ENCODE data around the gene STAG3.
"Not testable (repeated sequence)": the region's sequence is repeated elsewhere in the genome, so short reads cannot be mapped to it uniquely, and the experiment has no call there.

DNA sequence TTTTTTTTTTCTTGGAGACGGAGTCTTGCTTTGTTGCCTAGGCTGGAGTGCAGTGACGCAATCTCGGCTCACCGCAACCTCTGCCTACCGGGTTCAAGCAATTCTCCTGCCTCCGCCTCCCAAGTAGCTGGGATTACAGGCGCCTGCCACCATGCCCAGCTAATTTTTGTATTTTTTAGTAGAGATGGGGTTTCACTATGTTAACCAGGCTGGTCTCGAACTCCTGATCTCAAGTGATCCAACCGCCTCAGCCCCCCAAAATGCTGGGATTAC, 69.1 kb downstream of the STAG3 start:
- not testable (repeated sequence) for TF ChIP-seq POLR2A (IDR thresholded peaks at IDR 0.05; ENCODE audit: low read length); GATA1 (IDR thresholded peaks at IDR 0.05; ENCODE audit: low read depth, low read length)
